ENCODE results near the gene PCNX2. TPM values are rescaled to one million over a fixed set of nuclear protein-coding genes. Genes with fewer than 3 reads are reported as not detected.
"Not testable (repeated sequence)": the region's sequence is repeated elsewhere in the genome, so short reads cannot be mapped to it uniquely, and the experiment has no call there.

Gene PCNX2
- total and polyA plus RNA-seq, 3 donors from 2014 or later: 8.4 to 28.9 (median 27.6) TPM

GRCh38 chr1:233005703-233006102, 289.8 kb downstream of the PCNX2 start:
- H3K36me3 ChIP-seq (ENCODE audit: low read depth, missing control alignments): no peaks in the 10 kb centered on the region
- no peak overlapping the region for H3K4me3 ChIP-seq
- intact Hi-C loops (cut with DNase I; ENCODE audit: low total_unique reads): no loop called here
- 86 to 90% methylated on average over 8 of the region's 8 CpGs for WGBS, 2 donors
- DNase-seq: no peak
- no peak overlapping the region for H3K27ac ChIP-seq
- H3K27me3 ChIP-seq: no peaks in the 10 kb centered on the region
- no peak for TF ChIP-seq POLR2A (IDR thresholded peaks at IDR 0.05)
- no peaks in the 10 kb centered on the region for H3K4me1 ChIP-seq
- no peaks in the 10 kb centered on the region for H3K9me3 ChIP-seq

GRCh38 chr1:233005156-233005555, 290.4 kb downstream of the PCNX2 start:
- Histone ChIP-seq H3K4me1 (no peaks in the 10 kb centered on the region), H3K9me3 (no peaks in the 10 kb centered on the region), H3K4me3 (no peak overlapping the region), H3K27ac (no peak overlapping the region), H3K36me3 (ENCODE audit: low read depth, missing control alignments) (no peaks in the 10 kb centered on the region), H3K27me3 (no peaks in the 10 kb centered on the region)
- intact Hi-C loops (cut with DNase I; ENCODE audit: low total_unique reads): no loop called here
- DNase-seq: no peak
- WGBS, 2 donors: 92 to 93% methylated on average over 5 of the region's 5 CpGs
- TF ChIP-seq POLR2A (IDR thresholded peaks at IDR 0.05): no peak
- TF ChIP-seq, protein P1, sequence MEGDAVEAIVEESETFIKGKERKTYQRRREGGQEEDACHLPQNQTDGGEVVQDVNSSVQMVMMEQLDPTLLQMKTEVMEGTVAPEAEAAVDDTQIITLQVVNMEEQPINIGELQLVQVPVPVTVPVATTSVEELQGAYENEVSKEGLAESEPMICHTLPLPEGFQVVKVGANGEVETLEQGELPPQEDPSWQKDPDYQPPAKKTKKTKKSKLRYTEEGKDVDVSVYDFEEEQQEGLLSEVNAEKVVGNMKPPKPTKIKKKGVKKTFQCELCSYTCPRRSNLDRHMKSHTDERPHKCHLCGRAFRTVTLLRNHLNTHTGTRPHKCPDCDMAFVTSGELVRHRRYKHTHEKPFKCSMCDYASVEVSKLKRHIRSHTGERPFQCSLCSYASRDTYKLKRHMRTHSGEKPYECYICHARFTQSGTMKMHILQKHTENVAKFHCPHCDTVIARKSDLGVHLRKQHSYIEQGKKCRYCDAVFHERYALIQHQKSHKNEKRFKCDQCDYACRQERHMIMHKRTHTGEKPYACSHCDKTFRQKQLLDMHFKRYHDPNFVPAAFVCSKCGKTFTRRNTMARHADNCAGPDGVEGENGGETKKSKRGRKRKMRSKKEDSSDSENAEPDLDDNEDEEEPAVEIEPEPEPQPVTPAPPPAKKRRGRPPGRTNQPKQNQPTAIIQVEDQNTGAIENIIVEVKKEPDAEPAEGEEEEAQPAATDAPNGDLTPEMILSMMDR (IDR thresholded peaks at IDR 0.05): no peak

- Histone ChIP-seq H3K27ac (no peak overlapping the region), H3K4me1 (no peaks in the 10 kb centered on the region), H3K27me3 (no peaks in the 10 kb centered on the region), H3K4me3 (no peak overlapping the region), H3K36me3 (ENCODE audit: low read depth, missing control alignments) (no peaks in the 10 kb centered on the region), H3K9me3 (no peaks in the 10 kb centered on the region)
- no peak for DNase-seq
- WGBS, 2 donors: 75 to 76% methylated on average over 9 of the region's 9 CpGs
- intact Hi-C loops (cut with DNase I; ENCODE audit: low total_unique reads): no loop called here
- no peak for TF ChIP-seq POLR2A (IDR thresholded peaks at IDR 0.05)
- TF ChIP-seq, protein P1 (IDR thresholded peaks at IDR 0.05): no peak
These were observed 291.1 kb downstream of the PCNX2 start for GRCh38 chr1:233004451-233004850.

DNA sequence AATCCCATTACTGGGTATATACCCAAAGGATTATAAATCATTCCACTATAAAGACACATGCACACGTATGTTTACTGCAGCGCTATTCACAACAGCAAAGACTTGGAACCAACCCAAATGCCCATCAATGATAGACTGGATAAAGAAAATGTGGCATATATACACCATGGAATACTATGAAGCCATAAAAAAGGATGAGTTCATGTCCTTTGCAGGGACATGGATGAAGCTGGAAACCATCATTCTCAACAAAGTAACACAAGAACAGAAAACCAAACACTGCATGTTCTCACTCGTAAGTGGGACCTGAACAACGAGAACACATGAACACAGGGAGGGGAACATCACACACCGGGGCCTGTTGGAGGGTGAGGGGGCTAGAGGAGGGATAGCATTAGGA, 291.9 kb downstream of the PCNX2 start:
- H3K27ac ChIP-seq; H3K4me3 ChIP-seq; H3K4me1 ChIP-seq; intact Hi-C loops (cut with DNase I; ENCODE audit: low total_unique reads); DNase-seq; H3K9me3 ChIP-seq; H3K36me3 ChIP-seq (ENCODE audit: low read depth, missing control alignments); H3K27me3 ChIP-seq: not testable (repeated sequence)
- WGBS, 2 donors: 94% methylated on average over 5 of the region's 5 CpGs

DNA sequence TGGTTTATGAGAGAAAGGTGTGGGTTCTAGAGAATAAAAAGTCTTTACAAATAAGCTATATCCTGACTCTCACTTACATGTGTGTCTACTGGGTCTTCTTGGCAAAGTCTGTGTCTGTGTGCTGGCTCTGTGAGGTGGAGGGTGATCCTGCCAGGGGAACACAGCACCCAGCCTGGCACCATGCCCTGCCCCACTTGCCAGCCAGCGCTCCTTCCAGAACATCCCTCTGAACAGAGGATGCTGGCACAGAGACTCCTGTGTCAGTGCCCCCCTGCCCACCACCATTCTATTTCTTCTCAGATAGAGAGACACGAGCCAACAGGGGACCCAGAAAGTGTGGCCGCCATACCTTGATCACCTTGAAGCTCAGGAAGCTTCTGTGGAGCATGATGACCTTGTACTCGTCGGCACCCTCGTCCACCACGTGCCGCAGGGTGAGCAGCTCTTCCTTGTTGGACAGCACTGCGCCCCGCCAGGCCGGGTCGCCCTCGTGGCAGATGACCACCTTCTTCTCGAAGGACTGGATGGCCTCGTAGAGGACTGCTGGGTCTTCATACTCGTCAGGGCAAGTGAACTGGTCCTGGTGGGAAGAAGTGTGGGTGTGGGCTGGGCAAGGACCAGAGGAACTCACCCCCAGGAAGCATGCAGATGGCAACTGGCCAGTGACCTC, 295.4 kb downstream of the PCNX2 start:
- WGBS, 2 donors: 93 to 98% methylated on average over 6 to 16 of the region's 16 CpGs
- no peaks in the 10 kb centered on the region for H3K36me3 ChIP-seq (ENCODE audit: low read depth, missing control alignments)
- no peaks in the 10 kb centered on the region for H3K9me3 ChIP-seq
- intact Hi-C loops (cut with DNase I; ENCODE audit: low total_unique reads): no loop called here
- H3K27ac ChIP-seq: no peak overlapping the region
- no peak for TF ChIP-seq POLR2A (IDR thresholded peaks at IDR 0.05)
- TF ChIP-seq, protein P1 (IDR thresholded peaks at IDR 0.05): no peak
- no peaks in the 10 kb centered on the region for H3K4me1 ChIP-seq
- no peak overlapping the region for H3K4me3 ChIP-seq
- H3K27me3 ChIP-seq: no peaks in the 10 kb centered on the region
- no peak for DNase-seq

DNA sequence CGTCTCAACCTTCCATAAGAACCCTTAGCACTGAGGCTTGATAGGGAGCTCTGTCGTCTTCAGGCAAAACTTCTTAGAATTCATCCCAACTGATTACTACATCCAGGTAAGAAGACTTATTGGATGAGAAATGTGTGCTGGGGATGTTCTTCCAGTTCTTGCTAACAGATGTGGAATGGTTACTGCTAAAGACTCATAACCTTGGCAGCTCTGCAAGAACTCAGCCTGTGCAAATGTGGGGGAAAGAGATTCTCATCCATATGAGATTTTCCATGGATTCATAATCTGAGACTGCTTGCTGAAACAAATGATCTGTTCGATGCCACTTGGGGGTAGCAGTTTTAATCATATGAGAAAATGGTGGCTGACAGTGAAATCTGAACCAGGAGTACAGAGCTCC, 296.9 kb downstream of the PCNX2 start:
- no peak for DNase-seq
- H3K9me3 ChIP-seq: no peaks in the 10 kb centered on the region
- no peak overlapping the region for H3K4me3 ChIP-seq
- no peaks in the 10 kb centered on the region for H3K36me3 ChIP-seq (ENCODE audit: low read depth, missing control alignments)
- 71 to 94% methylated on average over 3 of the region's 3 CpGs for WGBS, 2 donors
- TF ChIP-seq, protein P1 (IDR thresholded peaks at IDR 0.05): no peak
- no peak for TF ChIP-seq POLR2A (IDR thresholded peaks at IDR 0.05)
- intact Hi-C loops (cut with DNase I; ENCODE audit: low total_unique reads): no loop called here
- H3K27ac ChIP-seq: no peak overlapping the region
- no peaks in the 10 kb centered on the region for H3K27me3 ChIP-seq
- no peaks in the 10 kb centered on the region for H3K4me1 ChIP-seq

All from testis (tissue), 3 donors.